WTC11 (cell line): ENCODE measurements around the gene CYP11A1. TPM values are rescaled to one million over a fixed set of nuclear protein-coding genes. Genes with fewer than 3 reads are reported as not detected.

Experiments used
- ATAC-seq: fragments of 200-7000 bp; cut with Tn5 transposase; 2 replicates; pipeline ENCODE4 v1.10.0; 2021; ENCODE audit warnings: mild to moderate bottlenecking, moderate library complexity
- CTCF ChIA-PET: fragments of 300-600 bp; sonication (Branson Sonifier 250); formaldehyde crosslinking; loops from one replicate; lab custom pipeline; 2021; ENCODE audit warnings: antibody characterized with exemption; lab: Charles Lee
- POLR2A ChIA-PET: fragments of 350-600 bp; sonication (Branson Sonifier 250); formaldehyde crosslinking; loops from one replicate; lab custom pipeline; 2021; ENCODE audit warnings: antibody characterized with exemption; lab: Charles Lee
- DNase-seq: peaks from one replicate; pipeline ENCODE4 v3.0.0; 2021; ENCODE audit warnings: low spot score
- H3K27ac Mint-ChIP-seq: 2 replicates; pipeline ENCODE4 v1.8.0; 2021; ENCODE audit warnings: mixed read lengths
- H3K27me3 Mint-ChIP-seq: 2 replicates; pipeline ENCODE4 v1.8.0; 2021; ENCODE audit warnings: low read depth, mild to moderate bottlenecking, moderate library complexity, mixed read lengths
- H3K36me3 Mint-ChIP-seq: 2 replicates; pipeline ENCODE4 v1.8.0; 2021; ENCODE audit warnings: mixed read lengths
- H3K4me1 Mint-ChIP-seq: 2 replicates; pipeline ENCODE4 v1.8.0; 2022; ENCODE audit warnings: mixed read lengths
- H3K4me3 Mint-ChIP-seq: 2 replicates; pipeline ENCODE4 v1.8.0; 2021; ENCODE audit warnings: mild to moderate bottlenecking, moderate library complexity, mixed read lengths
- H3K9me3 Mint-ChIP-seq: 2 replicates; pipeline ENCODE4 v1.8.0; 2021; ENCODE audit warnings: mixed read lengths
- CREM ChIP-seq: sonication (generic); formaldehyde crosslinking; IDR thresholded peaks from 2 replicates; pipeline ENCODE4 v1.8.1; 2022; ENCODE audit warnings: mild to moderate bottlenecking, missing genetic modification reagents, moderate library complexity
- ELF4 ChIP-seq: sonication (generic); formaldehyde crosslinking; IDR thresholded peaks from 2 replicates; pipeline ENCODE4 v1.8.1; 2022; ENCODE audit warnings: low read depth, mild to moderate bottlenecking, moderate library complexity, missing genetic modification reagents
- GABPB1 ChIP-seq: sonication (generic); formaldehyde crosslinking; IDR thresholded peaks from 2 replicates; pipeline ENCODE4 v1.8.1; 2023; ENCODE audit warnings: mild to moderate bottlenecking, missing genetic modification reagents
- IRF2 ChIP-seq: sonication (generic); formaldehyde crosslinking; IDR thresholded peaks from 2 replicates; pipeline ENCODE4 v1.8.0; 2022; ENCODE audit warnings: low read depth, missing genetic modification reagents, borderline replicate concordance
- KAT7 ChIP-seq: sonication (generic); formaldehyde crosslinking; IDR thresholded peaks from 2 replicates; pipeline ENCODE4 v1.8.1; 2023; ENCODE audit warnings: missing genetic modification reagents, mild to moderate bottlenecking, borderline replicate concordance
- MXD4 ChIP-seq: fragments of 250-450 bp; sonication (Bioruptor Pico); IDR thresholded peaks from 2 replicates; pipeline ENCODE4 v1.8.0; 2021; ENCODE audit warnings: mild to moderate bottlenecking, moderate library complexity, borderline replicate concordance
- MYBL2 ChIP-seq: sonication (generic); formaldehyde crosslinking; IDR thresholded peaks from 2 replicates; pipeline ENCODE4 v1.8.1; 2023; ENCODE audit warnings: mild to moderate bottlenecking, moderate library complexity, missing genetic modification reagents
- NR1H2 ChIP-seq: sonication (generic); formaldehyde crosslinking; IDR thresholded peaks from 2 replicates; pipeline ENCODE4 v1.9.0; 2021; ENCODE audit warnings: mild to moderate bottlenecking, moderate library complexity, missing genetic modification reagents
- NR3C1 ChIP-seq: sonication (generic); formaldehyde crosslinking; conservative IDR thresholded peaks from 2 replicates; pipeline ENCODE4 v1.8.1; 2023; ENCODE audit warnings: low read depth, mild to moderate bottlenecking, missing genetic modification reagents
- SP1 ChIP-seq: sonication (generic); formaldehyde crosslinking; conservative IDR thresholded peaks from 2 replicates; pipeline ENCODE4 v1.8.1; 2022; ENCODE audit warnings: missing genetic modification reagents
- TEAD1 ChIP-seq: sonication (generic); formaldehyde crosslinking; IDR thresholded peaks from 2 replicates; pipeline ENCODE4 v1.8.0; 2022; ENCODE audit warnings: mild to moderate bottlenecking, missing genetic modification reagents
- ZNF219 ChIP-seq: sonication (generic); formaldehyde crosslinking; IDR thresholded peaks from 2 replicates; pipeline ENCODE4 v1.8.0; 2023; ENCODE audit warnings: missing genetic modification reagents, mild to moderate bottlenecking, borderline replicate concordance
- ZNF416 ChIP-seq: fragments of 250-450 bp; sonication (Bioruptor Pico); IDR thresholded peaks from 2 replicates; pipeline ENCODE4 v1.9.0; 2021; ENCODE audit warnings: mild to moderate bottlenecking, inconsistent platforms
- total RNA-seq: library from RNA; stranded (reverse); gene quantifications from 3 replicates; pipeline ENCODE4 v1.2.3, GENCODE V29; 2021
- TF ChIP-seq, protein P1 (sequence below): sonication (generic); formaldehyde crosslinking; IDR thresholded peaks from 2 replicates; pipeline ENCODE4 v1.8.0; 2023; ENCODE audit warnings: missing genetic modification reagents, mild to moderate bottlenecking, borderline replicate concordance
- TF ChIP-seq, protein P2 (sequence below): sonication (generic); formaldehyde crosslinking; IDR thresholded peaks from 2 replicates; pipeline ENCODE4 v1.8.0; 2022; ENCODE audit warnings: mild to moderate bottlenecking, missing genetic modification reagents
- TF ChIP-seq, protein P3 (sequence below): sonication (generic); formaldehyde crosslinking; IDR thresholded peaks from 2 replicates; pipeline ENCODE4 v1.8.1; 2023; ENCODE audit warnings: mild to moderate bottlenecking, moderate library complexity, missing genetic modification reagents
- TF ChIP-seq, protein P4 (sequence below): sonication (generic); formaldehyde crosslinking; IDR thresholded peaks from 2 replicates; pipeline ENCODE4 v1.8.0; 2023; ENCODE audit warnings: missing genetic modification reagents
- TF ChIP-seq, protein P5 (sequence below): sonication (generic); formaldehyde crosslinking; IDR thresholded peaks from 2 replicates; pipeline ENCODE4 v1.8.1; 2023; ENCODE audit warnings: mild to moderate bottlenecking, missing genetic modification reagents
- TF ChIP-seq, protein P6 (sequence below): sonication (generic); formaldehyde crosslinking; IDR thresholded peaks from 2 replicates; pipeline ENCODE4 v1.8.1; 2023; ENCODE audit warnings: mild to moderate bottlenecking, missing genetic modification reagents, moderate library complexity

CYP11A1 gene
- total RNA-seq, 1 experiment from 2014 or later: 3.4 TPM

DNA sequence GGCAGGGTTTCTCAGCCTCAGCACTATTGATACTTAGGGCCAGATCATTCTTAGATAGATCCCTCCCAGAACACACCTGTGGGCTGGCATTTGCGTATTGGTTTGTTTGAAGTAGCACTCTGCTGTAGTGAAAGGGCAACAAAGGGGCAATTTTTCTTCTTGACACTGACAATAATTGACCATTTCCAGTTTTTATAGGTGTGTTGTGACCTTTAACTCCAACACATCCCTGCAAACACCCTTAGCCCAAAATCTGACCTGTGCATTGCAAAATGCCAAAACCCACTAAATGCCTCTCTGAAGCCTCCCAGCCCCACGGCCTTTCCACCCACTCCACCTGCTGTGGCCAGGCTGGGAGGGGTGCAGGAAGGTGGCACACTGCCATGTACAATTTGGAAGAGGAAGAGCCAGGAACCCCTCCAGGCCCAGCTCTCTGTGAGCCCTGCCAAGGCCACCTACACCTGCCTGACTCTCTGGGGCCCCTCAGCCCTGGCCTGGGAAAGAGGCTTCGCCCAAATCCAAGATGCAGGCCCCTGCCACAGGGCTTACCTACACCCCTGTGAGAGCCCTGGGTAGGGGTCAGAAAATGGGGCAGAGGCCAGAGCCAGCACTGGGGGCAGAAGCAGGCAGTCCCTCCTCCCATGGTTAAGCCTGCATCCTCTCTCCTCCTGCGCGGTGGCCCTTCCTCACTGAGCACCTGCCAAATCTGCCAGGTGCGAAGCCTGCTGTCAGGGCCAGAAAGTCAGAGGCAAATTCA, 9.6 kb upstream of the CYP11A1 start (continued):
- TF ChIP-seq, protein P1, sequence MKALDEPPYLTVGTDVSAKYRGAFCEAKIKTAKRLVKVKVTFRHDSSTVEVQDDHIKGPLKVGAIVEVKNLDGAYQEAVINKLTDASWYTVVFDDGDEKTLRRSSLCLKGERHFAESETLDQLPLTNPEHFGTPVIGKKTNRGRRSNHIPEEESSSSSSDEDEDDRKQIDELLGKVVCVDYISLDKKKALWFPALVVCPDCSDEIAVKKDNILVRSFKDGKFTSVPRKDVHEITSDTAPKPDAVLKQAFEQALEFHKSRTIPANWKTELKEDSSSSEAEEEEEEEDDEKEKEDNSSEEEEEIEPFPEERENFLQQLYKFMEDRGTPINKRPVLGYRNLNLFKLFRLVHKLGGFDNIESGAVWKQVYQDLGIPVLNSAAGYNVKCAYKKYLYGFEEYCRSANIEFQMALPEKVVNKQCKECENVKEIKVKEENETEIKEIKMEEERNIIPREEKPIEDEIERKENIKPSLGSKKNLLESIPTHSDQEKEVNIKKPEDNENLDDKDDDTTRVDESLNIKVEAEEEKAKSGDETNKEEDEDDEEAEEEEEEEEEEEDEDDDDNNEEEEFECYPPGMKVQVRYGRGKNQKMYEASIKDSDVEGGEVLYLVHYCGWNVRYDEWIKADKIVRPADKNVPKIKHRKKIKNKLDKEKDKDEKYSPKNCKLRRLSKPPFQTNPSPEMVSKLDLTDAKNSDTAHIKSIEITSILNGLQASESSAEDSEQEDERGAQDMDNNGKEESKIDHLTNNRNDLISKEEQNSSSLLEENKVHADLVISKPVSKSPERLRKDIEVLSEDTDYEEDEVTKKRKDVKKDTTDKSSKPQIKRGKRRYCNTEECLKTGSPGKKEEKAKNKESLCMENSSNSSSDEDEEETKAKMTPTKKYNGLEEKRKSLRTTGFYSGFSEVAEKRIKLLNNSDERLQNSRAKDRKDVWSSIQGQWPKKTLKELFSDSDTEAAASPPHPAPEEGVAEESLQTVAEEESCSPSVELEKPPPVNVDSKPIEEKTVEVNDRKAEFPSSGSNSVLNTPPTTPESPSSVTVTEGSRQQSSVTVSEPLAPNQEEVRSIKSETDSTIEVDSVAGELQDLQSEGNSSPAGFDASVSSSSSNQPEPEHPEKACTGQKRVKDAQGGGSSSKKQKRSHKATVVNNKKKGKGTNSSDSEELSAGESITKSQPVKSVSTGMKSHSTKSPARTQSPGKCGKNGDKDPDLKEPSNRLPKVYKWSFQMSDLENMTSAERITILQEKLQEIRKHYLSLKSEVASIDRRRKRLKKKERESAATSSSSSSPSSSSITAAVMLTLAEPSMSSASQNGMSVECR (CRISPR knock-in tag): no peak
- TF ChIP-seq CREM (CRISPR knock-in tag) (no peak), NR3C1 (no peak), TEAD1 (CRISPR knock-in tag) (no peak), NR1H2 (CRISPR knock-in tag) (no peak), ELF4 (CRISPR knock-in tag) (no peak), KAT7 (CRISPR knock-in tag) (no peak)

DNA sequence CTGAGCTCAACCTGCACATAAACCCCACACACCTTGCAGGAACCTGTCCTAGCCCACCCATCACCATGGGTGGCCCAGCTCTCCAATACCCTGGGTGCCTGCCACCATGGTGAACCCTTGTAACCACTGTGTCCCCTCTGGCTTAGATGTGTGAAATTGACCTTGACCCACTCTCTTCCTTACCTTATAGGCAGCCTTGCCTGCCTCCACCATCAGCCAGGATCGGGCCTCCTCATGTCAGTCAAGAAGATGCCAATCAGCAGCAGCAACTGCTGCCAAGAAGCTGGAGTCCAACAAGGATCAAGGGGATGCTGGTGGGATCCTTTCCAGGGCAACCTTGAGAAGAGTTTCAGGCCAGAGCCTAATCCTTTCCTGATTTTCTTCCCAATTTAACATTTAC, 8.8 kb upstream of the CYP11A1 start:
- Mint-ChIP-seq H3K9me3 (no peaks in the 10 kb centered on the region), H3K36me3 (no peaks in the 10 kb centered on the region), H3K27ac (no peak overlapping the region), H3K4me3 (no peak overlapping the region), H3K27me3 (no peaks in the 10 kb centered on the region; the same call in 1 of the 2 replicates), H3K4me1 (peaks cover 19% of the 10 kb centered on the region)
- ChIA-PET POLR2A (no interaction called here), CTCF (interaction anchor here (0.6 to 1.6 kb wide), 13 partner anchors 8 to 403 kb away, joined by 3 to 9 read pairs (median 3); partner anchors contain the start of genes CYP11A1 and UBL7)
- ATAC-seq: no peak
- DNase-seq: no peak
- TF ChIP-seq, protein P2, sequence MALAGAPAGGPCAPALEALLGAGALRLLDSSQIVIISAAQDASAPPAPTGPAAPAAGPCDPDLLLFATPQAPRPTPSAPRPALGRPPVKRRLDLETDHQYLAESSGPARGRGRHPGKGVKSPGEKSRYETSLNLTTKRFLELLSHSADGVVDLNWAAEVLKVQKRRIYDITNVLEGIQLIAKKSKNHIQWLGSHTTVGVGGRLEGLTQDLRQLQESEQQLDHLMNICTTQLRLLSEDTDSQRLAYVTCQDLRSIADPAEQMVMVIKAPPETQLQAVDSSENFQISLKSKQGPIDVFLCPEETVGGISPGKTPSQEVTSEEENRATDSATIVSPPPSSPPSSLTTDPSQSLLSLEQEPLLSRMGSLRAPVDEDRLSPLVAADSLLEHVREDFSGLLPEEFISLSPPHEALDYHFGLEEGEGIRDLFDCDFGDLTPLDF: no peak
- TF ChIP-seq, protein P3, sequence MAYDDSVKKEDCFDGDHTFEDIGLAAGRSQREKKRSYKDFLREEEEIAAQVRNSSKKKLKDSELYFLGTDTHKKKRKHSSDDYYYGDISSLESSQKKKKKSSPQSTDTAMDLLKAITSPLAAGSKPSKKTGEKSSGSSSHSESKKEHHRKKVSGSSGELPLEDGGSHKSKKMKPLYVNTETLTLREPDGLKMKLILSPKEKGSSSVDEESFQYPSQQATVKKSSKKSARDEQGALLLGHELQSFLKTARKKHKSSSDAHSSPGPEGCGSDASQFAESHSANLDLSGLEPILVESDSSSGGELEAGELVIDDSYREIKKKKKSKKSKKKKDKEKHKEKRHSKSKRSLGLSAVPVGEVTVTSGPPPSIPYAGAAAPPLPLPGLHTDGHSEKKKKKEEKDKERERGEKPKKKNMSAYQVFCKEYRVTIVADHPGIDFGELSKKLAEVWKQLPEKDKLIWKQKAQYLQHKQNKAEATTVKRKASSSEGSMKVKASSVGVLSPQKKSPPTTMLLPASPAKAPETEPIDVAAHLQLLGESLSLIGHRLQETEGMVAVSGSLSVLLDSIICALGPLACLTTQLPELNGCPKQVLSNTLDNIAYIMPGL: no peak
- TF ChIP-seq SP1 (CRISPR knock-in tag) (no peak), MYBL2 (CRISPR knock-in tag) (no peak), MXD4 (CRISPR knock-in tag) (no peak), ZNF416 (CRISPR knock-in tag) (no peak), GABPB1 (CRISPR knock-in tag) (no peak), IRF2 (CRISPR knock-in tag) (no peak), ZNF219 (CRISPR knock-in tag) (no peak)
- TF ChIP-seq, protein P4, sequence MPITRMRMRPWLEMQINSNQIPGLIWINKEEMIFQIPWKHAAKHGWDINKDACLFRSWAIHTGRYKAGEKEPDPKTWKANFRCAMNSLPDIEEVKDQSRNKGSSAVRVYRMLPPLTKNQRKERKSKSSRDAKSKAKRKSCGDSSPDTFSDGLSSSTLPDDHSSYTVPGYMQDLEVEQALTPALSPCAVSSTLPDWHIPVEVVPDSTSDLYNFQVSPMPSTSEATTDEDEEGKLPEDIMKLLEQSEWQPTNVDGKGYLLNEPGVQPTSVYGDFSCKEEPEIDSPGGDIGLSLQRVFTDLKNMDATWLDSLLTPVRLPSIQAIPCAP: no peak
- TF ChIP-seq, protein P1 (CRISPR knock-in tag): no peak
- TF ChIP-seq, protein P5, sequence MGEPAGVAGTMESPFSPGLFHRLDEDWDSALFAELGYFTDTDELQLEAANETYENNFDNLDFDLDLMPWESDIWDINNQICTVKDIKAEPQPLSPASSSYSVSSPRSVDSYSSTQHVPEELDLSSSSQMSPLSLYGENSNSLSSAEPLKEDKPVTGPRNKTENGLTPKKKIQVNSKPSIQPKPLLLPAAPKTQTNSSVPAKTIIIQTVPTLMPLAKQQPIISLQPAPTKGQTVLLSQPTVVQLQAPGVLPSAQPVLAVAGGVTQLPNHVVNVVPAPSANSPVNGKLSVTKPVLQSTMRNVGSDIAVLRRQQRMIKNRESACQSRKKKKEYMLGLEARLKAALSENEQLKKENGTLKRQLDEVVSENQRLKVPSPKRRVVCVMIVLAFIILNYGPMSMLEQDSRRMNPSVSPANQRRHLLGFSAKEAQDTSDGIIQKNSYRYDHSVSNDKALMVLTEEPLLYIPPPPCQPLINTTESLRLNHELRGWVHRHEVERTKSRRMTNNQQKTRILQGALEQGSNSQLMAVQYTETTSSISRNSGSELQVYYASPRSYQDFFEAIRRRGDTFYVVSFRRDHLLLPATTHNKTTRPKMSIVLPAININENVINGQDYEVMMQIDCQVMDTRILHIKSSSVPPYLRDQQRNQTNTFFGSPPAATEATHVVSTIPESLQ (CRISPR knock-in tag): no peak
- TF ChIP-seq, protein P6, sequence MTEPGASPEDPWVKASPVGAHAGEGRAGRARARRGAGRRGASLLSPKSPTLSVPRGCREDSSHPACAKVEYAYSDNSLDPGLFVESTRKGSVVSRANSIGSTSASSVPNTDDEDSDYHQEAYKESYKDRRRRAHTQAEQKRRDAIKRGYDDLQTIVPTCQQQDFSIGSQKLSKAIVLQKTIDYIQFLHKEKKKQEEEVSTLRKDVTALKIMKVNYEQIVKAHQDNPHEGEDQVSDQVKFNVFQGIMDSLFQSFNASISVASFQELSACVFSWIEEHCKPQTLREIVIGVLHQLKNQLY (CRISPR knock-in tag): no peak
